ENCODE measurements around the gene HCFC2. TPM values are rescaled to one million over a fixed set of nuclear protein-coding genes. Genes with fewer than 3 reads are reported as not detected.

Gene HCFC2
- total RNA-seq, 2 experiments from 2014 or later = 7.4 to 8.3 TPM

GRCh38 chr12:104130760-104131159 lies 66.4 kb downstream of the HCFC2 start:
- Mint-ChIP-seq H3K4me1 (ENCODE audit: low read depth) (peaks cover 19% of the 10 kb centered on the region), H3K9me3 (no peaks in the 10 kb centered on the region), H3K27me3 (ENCODE audit: low read depth) (no peaks in the 10 kb centered on the region), H3K4me3 (no peak overlapping the region), H3K27ac (no peak overlapping the region), H3K36me3 (ENCODE audit: low read depth) (peaks cover 19% of the 10 kb centered on the region)
- CTCF ChIA-PET = no interaction called here
- DNase-seq = no peak
- intact Hi-C loops (cut with micrococcal nuclease) = no loop called here

- Mint-ChIP-seq H3K9me3 (no peaks in the 10 kb centered on the region), H3K4me1 (ENCODE audit: low read depth) (peaks cover 26% of the 10 kb centered on the region), H3K4me3 (no peak overlapping the region), H3K27me3 (ENCODE audit: low read depth) (no peaks in the 10 kb centered on the region), H3K36me3 (ENCODE audit: low read depth) (peaks cover 15% of the 10 kb centered on the region), H3K27ac (no peak overlapping the region)
- CTCF ChIA-PET = no interaction called here
- DNase-seq = no peak
- intact Hi-C loops (cut with micrococcal nuclease) = no loop called here
Observed at GRCh38 chr12:104131609-104132008, 67.3 kb downstream of the HCFC2 start.

- CTCF ChIA-PET = interaction anchor here (0.7 kb wide), 1 partner anchor 35 kb away, joined by 3 read pairs; no protein-coding TSS in a partner anchor
- no peak for DNase-seq
- Mint-ChIP-seq H3K9me3 (no peaks in the 10 kb centered on the region), H3K27ac (no peak overlapping the region), H3K27me3 (ENCODE audit: low read depth) (no peaks in the 10 kb centered on the region), H3K4me1 (ENCODE audit: low read depth) (peaks cover 31% of the 10 kb centered on the region), H3K4me3 (no peak overlapping the region), H3K36me3 (ENCODE audit: low read depth) (peaks cover 15% of the 10 kb centered on the region)
- intact Hi-C loops (cut with micrococcal nuclease) = no loop called here
Observed at GRCh38 chr12:104132351-104132956, 68.1 kb downstream of the HCFC2 start.

- H3K36me3 Mint-ChIP-seq (ENCODE audit: low read depth) = peaks cover 11% of the 10 kb centered on the region
- no peak overlapping the region for H3K4me3 Mint-ChIP-seq
- peaks cover 31% of the 10 kb centered on the region for H3K4me1 Mint-ChIP-seq (ENCODE audit: low read depth)
- no peaks in the 10 kb centered on the region for H3K27me3 Mint-ChIP-seq (ENCODE audit: low read depth)
- CTCF ChIA-PET = interaction anchor here (0.6 kb wide), 1 partner anchor 154 kb away, joined by 3 read pairs; no protein-coding TSS in a partner anchor
- no peaks in the 10 kb centered on the region for H3K9me3 Mint-ChIP-seq
- no peak for DNase-seq
- intact Hi-C loops (cut with micrococcal nuclease) = no loop called here
- no peak overlapping the region for H3K27ac Mint-ChIP-seq
Observed at GRCh38 chr12:104133321-104133720, 69.0 kb downstream of the HCFC2 start.

- CTCF ChIA-PET = interaction anchor here (0.6 kb wide), 1 partner anchor 154 kb away, joined by 3 read pairs; no protein-coding TSS in a partner anchor
Observed at GRCh38 chr12:104133866-104134265, 69.5 kb downstream of the HCFC2 start.

GRCh38 chr12:104134882-104135281 lies 70.6 kb downstream of the HCFC2 start:
- peaks cover 31% of the 10 kb centered on the region for H3K4me1 Mint-ChIP-seq (ENCODE audit: low read depth)
- H3K27me3 Mint-ChIP-seq (ENCODE audit: low read depth) = no peaks in the 10 kb centered on the region
- CTCF ChIA-PET = no interaction called here
- no peak overlapping the region for H3K27ac Mint-ChIP-seq
- H3K4me3 Mint-ChIP-seq = no peak overlapping the region
- H3K36me3 Mint-ChIP-seq (ENCODE audit: low read depth) = peaks cover 9% of the 10 kb centered on the region
- no peak for DNase-seq
- intact Hi-C loops (cut with micrococcal nuclease) = loop anchor here (5.0 kb wide), 2 partner anchors 547 to 1102 kb away; partner anchors contain the start of gene APPL2
- no peaks in the 10 kb centered on the region for H3K9me3 Mint-ChIP-seq

More at GRCh38 chr12:104133866-104134265, 69.5 kb downstream of the HCFC2 start:
- intact Hi-C loops (cut with micrococcal nuclease) = no loop called here
- no peak for DNase-seq
- Mint-ChIP-seq H3K27ac (no peak overlapping the region), H3K36me3 (ENCODE audit: low read depth) (peaks cover 11% of the 10 kb centered on the region), H3K9me3 (no peaks in the 10 kb centered on the region), H3K27me3 (ENCODE audit: low read depth) (no peaks in the 10 kb centered on the region), H3K4me3 (no peak overlapping the region), H3K4me1 (ENCODE audit: low read depth) (peaks cover 31% of the 10 kb centered on the region)

- CTCF ChIA-PET = interaction anchor here (0.6 kb wide), 1 partner anchor 9 kb away, joined by 3 read pairs; no protein-coding TSS in a partner anchor
- peaks cover 7% of the 10 kb centered on the region for H3K36me3 Mint-ChIP-seq (ENCODE audit: low read depth)
Observed at GRCh38 chr12:104136577-104136976, 72.2 kb downstream of the HCFC2 start.

GRCh38 chr12:104137001-104137901 lies 72.9 kb downstream of the HCFC2 start:
- CTCF ChIA-PET = interaction anchor here (1.4 kb wide), 2 partner anchors 21 to 78 kb away, joined by 3 read pairs; no protein-coding TSS in a partner anchor
- peak; percentile 71 for DNase-seq

More at GRCh38 chr12:104136577-104136976, 72.2 kb downstream of the HCFC2 start:
- Mint-ChIP-seq H3K4me3 (peak overlapping the region; percentile 84), H3K9me3 (no peaks in the 10 kb centered on the region), H3K27me3 (ENCODE audit: low read depth) (no peaks in the 10 kb centered on the region), H3K4me1 (ENCODE audit: low read depth) (peaks cover 23% of the 10 kb centered on the region), H3K27ac (peak overlapping the region; percentile 84)
- intact Hi-C loops (cut with micrococcal nuclease) = loop anchor here (2.0 to 5.0 kb wide), 3 partner anchors 82 to 1101 kb away; partner anchors contain the start of gene APPL2
- DNase-seq = no peak

GRCh38 chr12:104137902-104138796 lies 73.8 kb downstream of the HCFC2 start, which contains the start of gene NFYB:
TSS of gene NFYB (minus strand) at chr12:104138210. CDS start at chr12:104135453, 2,757 bp downstream.
- peak within 1 kb of the TSS; percentile 84 for H3K27ac Mint-ChIP-seq
- intact Hi-C loops (cut with micrococcal nuclease) = loop anchor here (1.0 to 5.0 kb wide), 12 partner anchors 74 to 1099 kb away; partner anchors contain the start of genes APPL2, EID3, HCFC2 and HSP90B1
- H3K4me3 Mint-ChIP-seq = peak within 1 kb of the TSS; percentile 84
- H3K9me3 Mint-ChIP-seq = no peaks in the 10 kb centered on the region
- CTCF ChIA-PET = interaction anchor here (0.7 to 1.4 kb wide), 4 partner anchors 12 to 79 kb away, joined by 3 read pairs; no protein-coding TSS in a partner anchor
- no peaks in the 10 kb centered on the region for H3K36me3 Mint-ChIP-seq (ENCODE audit: low read depth)
- no peaks in the 10 kb centered on the region for H3K27me3 Mint-ChIP-seq (ENCODE audit: low read depth)
- H3K4me1 Mint-ChIP-seq (ENCODE audit: low read depth) = peaks cover 14% of the 10 kb centered on the region
- peak; percentile 95 for DNase-seq

More at GRCh38 chr12:104137001-104137901, 72.9 kb downstream of the HCFC2 start:
- intact Hi-C loops (cut with micrococcal nuclease) = loop anchor here (2.0 to 5.0 kb wide), 3 partner anchors 82 to 1100 kb away; partner anchors contain the start of gene APPL2
- Mint-ChIP-seq H3K27ac (peak overlapping the region; percentile 84), H3K27me3 (ENCODE audit: low read depth) (no peaks in the 10 kb centered on the region), H3K4me1 (ENCODE audit: low read depth) (peaks cover 19% of the 10 kb centered on the region), H3K9me3 (no peaks in the 10 kb centered on the region), H3K4me3 (peak overlapping the region; percentile 84), H3K36me3 (ENCODE audit: low read depth) (peaks cover 4% of the 10 kb centered on the region)

- H3K27ac Mint-ChIP-seq = no peak overlapping the region
- peak overlapping the region; percentile 53 for H3K4me3 Mint-ChIP-seq
- H3K4me1 Mint-ChIP-seq (ENCODE audit: low read depth) = peaks cover 14% of the 10 kb centered on the region
- H3K36me3 Mint-ChIP-seq (ENCODE audit: low read depth) = no peaks in the 10 kb centered on the region
- H3K27me3 Mint-ChIP-seq (ENCODE audit: low read depth) = no peaks in the 10 kb centered on the region
- intact Hi-C loops (cut with micrococcal nuclease) = loop anchor here (1.0 to 5.0 kb wide), 11 partner anchors 74 to 1099 kb away; partner anchors contain the start of genes APPL2, EID3, HCFC2 and HSP90B1
- no peaks in the 10 kb centered on the region for H3K9me3 Mint-ChIP-seq
- CTCF ChIA-PET = interaction anchor here (0.7 to 1.4 kb wide), 3 partner anchors 12 to 80 kb away, joined by 3 read pairs; no protein-coding TSS in a partner anchor
- DNase-seq = no peak
Observed at GRCh38 chr12:104138797-104139152, 74.4 kb downstream of the HCFC2 start.

- CTCF ChIA-PET = no interaction called here
- intact Hi-C loops (cut with micrococcal nuclease) = no loop called here
- Mint-ChIP-seq H3K27ac (no peak overlapping the region), H3K9me3 (peaks cover 2% of the 10 kb centered on the region), H3K27me3 (ENCODE audit: low read depth) (no peaks in the 10 kb centered on the region), H3K4me3 (no peak overlapping the region), H3K4me1 (ENCODE audit: low read depth) (no peaks in the 10 kb centered on the region), H3K36me3 (ENCODE audit: low read depth) (no peaks in the 10 kb centered on the region)
- DNase-seq = no peak
Observed at GRCh38 chr12:104142543-104142942, 78.2 kb downstream of the HCFC2 start.
